Coronary artery (tissue), 2 donors: ENCODE data around the gene PARD3.

Source experiments
- DNase-seq: peaks from one replicate; pipeline ENCODE4 v3.0.0-alpha.2; 2017; ENCODE audit warnings: low spot score
- H3K27ac ChIP-seq, 2 donors: fragments of 200-600 bp; sonication (generic); one replicate each; pipeline ENCODE4 v1.5.1; 2016 to 2019
- H3K4me3 ChIP-seq: fragments of 200-600 bp; sonication (generic); 2 replicates; pipeline ENCODE4 v1.5.1; 2016; ENCODE audit warnings: mild to moderate bottlenecking, moderate library complexity
- CTCF ChIP-seq: fragments of 200-600 bp; sonication (generic); IDR thresholded peaks from one replicate; pipeline ENCODE4 v1.5.1; 2019; ENCODE audit warnings: antibody characterized with exemption

Gene PARD3

GRCh38 chr10:34641913-34642558 lies 173.1 kb downstream of the PARD3 start:
- DNase-seq, result no peak
- no peak for TF ChIP-seq CTCF
- Histone ChIP-seq H3K27ac (no peak overlapping the region), H3K4me3 (no peak overlapping the region)

GRCh38 chr10:34641147-34641912 lies 173.8 kb downstream of the PARD3 start:
- TF ChIP-seq CTCF, result no peak
- Histone ChIP-seq H3K27ac (no peak overlapping the region), H3K4me3 (no peak overlapping the region)
- no peak for DNase-seq

GRCh38 chr10:34638406-34639054 lies 176.6 kb downstream of the PARD3 start:
- Histone ChIP-seq H3K27ac (no peak overlapping the region), H3K4me3 (no peak overlapping the region)
- peak; percentile 87 for DNase-seq
- TF ChIP-seq CTCF, result peak; percentile 62

GRCh38 chr10:34637418-34637911 lies 177.6 kb downstream of the PARD3 start:
- peak; percentile 87 for TF ChIP-seq CTCF
- no peak overlapping the region for H3K4me3 ChIP-seq
- no peak overlapping the region for H3K27ac ChIP-seq
- DNase-seq, result no peak

GRCh38 chr10:34635111-34635510 lies 180.0 kb downstream of the PARD3 start:
- no peak for DNase-seq
- TF ChIP-seq CTCF, result no peak
- H3K27ac ChIP-seq, result no peak overlapping the region
- no peak overlapping the region for H3K4me3 ChIP-seq

- DNase-seq, result no peak
- no peak overlapping the region for H3K27ac ChIP-seq
- no peak overlapping the region for H3K4me3 ChIP-seq
- TF ChIP-seq CTCF, result no peak
Measured at GRCh38 chr10:34633374-34633773, 181.7 kb downstream of the PARD3 start.
